WTC11 (cell line): ENCODE measurements around the gene YAP1.

Source experiments
- ATF3 ChIP-seq: sonication (generic); formaldehyde crosslinking; conservative IDR thresholded peaks from 2 replicates; pipeline ENCODE4 v1.8.1; 2022; ENCODE audit warnings: mild to moderate bottlenecking, missing genetic modification reagents
- CTCF ChIP-seq: fragments of 200-600 bp; IDR thresholded peaks from 2 replicates; pipeline ENCODE4 v1.8.0; 2022; ENCODE audit warnings: antibody characterized with exemption
- FOXP4 ChIP-seq: sonication (generic); formaldehyde crosslinking; IDR thresholded peaks from 2 replicates; pipeline ENCODE4 v1.8.0; 2022; ENCODE audit warnings: mild to moderate bottlenecking, missing genetic modification reagents
- JUN ChIP-seq: sonication (generic); formaldehyde crosslinking; IDR thresholded peaks from 2 replicates; pipeline ENCODE4 v1.8.0; 2023; ENCODE audit warnings: mild to moderate bottlenecking, missing genetic modification reagents
- KAT7 ChIP-seq: sonication (generic); formaldehyde crosslinking; IDR thresholded peaks from 2 replicates; pipeline ENCODE4 v1.8.1; 2023; ENCODE audit warnings: missing genetic modification reagents, mild to moderate bottlenecking, borderline replicate concordance
- RORB ChIP-seq: fragments of 250-450 bp; sonication (Bioruptor Pico); IDR thresholded peaks from 2 replicates; pipeline ENCODE4 v1.9.0; 2021; ENCODE audit warnings: mild to moderate bottlenecking
- ZBTB43 ChIP-seq: sonication (generic); formaldehyde crosslinking; IDR thresholded peaks from 2 replicates; pipeline ENCODE4 v1.8.1; 2023; ENCODE audit warnings: mild to moderate bottlenecking, missing genetic modification reagents
- ZNF219 ChIP-seq: sonication (generic); formaldehyde crosslinking; IDR thresholded peaks from 2 replicates; pipeline ENCODE4 v1.8.0; 2023; ENCODE audit warnings: missing genetic modification reagents, mild to moderate bottlenecking, borderline replicate concordance
- ZNF263 ChIP-seq: sonication (generic); formaldehyde crosslinking; IDR thresholded peaks from 2 replicates; pipeline ENCODE4 v1.8.1; 2022; ENCODE audit warnings: low read depth, mild to moderate bottlenecking, moderate library complexity, missing genetic modification reagents
- ZNF416 ChIP-seq: fragments of 250-450 bp; sonication (Bioruptor Pico); IDR thresholded peaks from 2 replicates; pipeline ENCODE4 v1.9.0; 2021; ENCODE audit warnings: mild to moderate bottlenecking, inconsistent platforms

- TF ChIP-seq FOXP4 (CRISPR knock-in tag) (no peak), JUN (CRISPR knock-in tag) (no peak), RORB (CRISPR knock-in tag) (no peak), CTCF (no peak), ATF3 (no peak), ZNF219 (CRISPR knock-in tag) (no peak), ZNF263 (CRISPR knock-in tag) (no peak), KAT7 (CRISPR knock-in tag) (no peak), ZNF416 (CRISPR knock-in tag) (no peak), ZBTB43 (CRISPR knock-in tag) (no peak)
Observed at GRCh38 chr11:102142333-102142732, 32.1 kb downstream of the YAP1 start.
